Measurements from ENCODE around the gene COL15A1. TPM values are rescaled to one million over a fixed set of nuclear protein-coding genes. Genes with fewer than 3 reads are reported as not detected.
A peak's percentile ranks its signal among the peaks of the same experiment; 100 is the strongest.

COL15A1 gene
- total RNA-seq, 4 donors from 2014 or later = 4.0 to 7.8 (median 6.8) TPM

DNA sequence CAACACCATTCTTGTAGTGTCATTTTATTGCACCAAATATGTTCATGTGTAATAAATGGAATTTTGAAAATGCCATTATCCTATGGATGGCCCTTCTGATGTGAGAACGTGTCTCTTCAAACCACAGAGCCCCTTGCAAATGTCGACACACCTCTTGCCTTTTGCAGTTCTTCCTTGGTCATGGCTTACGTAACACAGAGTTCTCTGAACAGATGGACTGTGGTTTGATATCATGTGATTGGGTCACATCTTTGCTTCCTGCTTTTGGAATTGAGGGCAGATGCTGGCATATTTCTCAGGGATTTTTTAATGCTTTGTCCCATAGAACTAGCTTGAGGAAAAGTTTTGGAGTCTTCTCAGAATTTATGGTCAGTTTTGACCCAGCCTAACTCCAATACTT lies 165.8 kb downstream of the COL15A1 start:
- H3K36me3 ChIP-seq = no peaks in the 10 kb centered on the region
- no peak overlapping the region for H3K4me3 ChIP-seq
- no peaks in the 10 kb centered on the region for H3K27me3 ChIP-seq
- peak overlapping the region in 3 of 4 donors; percentile 20 to 45 (median 31) for H3K27ac ChIP-seq
- in situ Hi-C loops (cut with MboI; ENCODE audit: low sequenced_read_pairs in 4 of 4) (no loop called here), intact Hi-C loops (cut with DNase I; ENCODE audit: low total_unique reads) (loop anchor here (5.0 to 10.0 kb wide), 4 partner anchors 113 to 705 kb away; partner anchors contain the start of genes ALG2, ANKS6 and SEC61B)
- peaks cover 57 to 78% of the 10 kb centered on the region in 2 donors for H3K4me1 ChIP-seq
- no peak for TF ChIP-seq POLR2A (IDR thresholded peaks at IDR 0.05)
- TF ChIP-seq, protein P1, sequence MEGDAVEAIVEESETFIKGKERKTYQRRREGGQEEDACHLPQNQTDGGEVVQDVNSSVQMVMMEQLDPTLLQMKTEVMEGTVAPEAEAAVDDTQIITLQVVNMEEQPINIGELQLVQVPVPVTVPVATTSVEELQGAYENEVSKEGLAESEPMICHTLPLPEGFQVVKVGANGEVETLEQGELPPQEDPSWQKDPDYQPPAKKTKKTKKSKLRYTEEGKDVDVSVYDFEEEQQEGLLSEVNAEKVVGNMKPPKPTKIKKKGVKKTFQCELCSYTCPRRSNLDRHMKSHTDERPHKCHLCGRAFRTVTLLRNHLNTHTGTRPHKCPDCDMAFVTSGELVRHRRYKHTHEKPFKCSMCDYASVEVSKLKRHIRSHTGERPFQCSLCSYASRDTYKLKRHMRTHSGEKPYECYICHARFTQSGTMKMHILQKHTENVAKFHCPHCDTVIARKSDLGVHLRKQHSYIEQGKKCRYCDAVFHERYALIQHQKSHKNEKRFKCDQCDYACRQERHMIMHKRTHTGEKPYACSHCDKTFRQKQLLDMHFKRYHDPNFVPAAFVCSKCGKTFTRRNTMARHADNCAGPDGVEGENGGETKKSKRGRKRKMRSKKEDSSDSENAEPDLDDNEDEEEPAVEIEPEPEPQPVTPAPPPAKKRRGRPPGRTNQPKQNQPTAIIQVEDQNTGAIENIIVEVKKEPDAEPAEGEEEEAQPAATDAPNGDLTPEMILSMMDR (IDR thresholded peaks at IDR 0.05 in 4 of 5, conservative IDR thresholded peaks at IDR 0.05 in 1 of 5) = no peak
- no peak for ATAC-seq
- no peaks in the 10 kb centered on the region for H3K9me3 ChIP-seq
- no peak for DNase-seq

DNA sequence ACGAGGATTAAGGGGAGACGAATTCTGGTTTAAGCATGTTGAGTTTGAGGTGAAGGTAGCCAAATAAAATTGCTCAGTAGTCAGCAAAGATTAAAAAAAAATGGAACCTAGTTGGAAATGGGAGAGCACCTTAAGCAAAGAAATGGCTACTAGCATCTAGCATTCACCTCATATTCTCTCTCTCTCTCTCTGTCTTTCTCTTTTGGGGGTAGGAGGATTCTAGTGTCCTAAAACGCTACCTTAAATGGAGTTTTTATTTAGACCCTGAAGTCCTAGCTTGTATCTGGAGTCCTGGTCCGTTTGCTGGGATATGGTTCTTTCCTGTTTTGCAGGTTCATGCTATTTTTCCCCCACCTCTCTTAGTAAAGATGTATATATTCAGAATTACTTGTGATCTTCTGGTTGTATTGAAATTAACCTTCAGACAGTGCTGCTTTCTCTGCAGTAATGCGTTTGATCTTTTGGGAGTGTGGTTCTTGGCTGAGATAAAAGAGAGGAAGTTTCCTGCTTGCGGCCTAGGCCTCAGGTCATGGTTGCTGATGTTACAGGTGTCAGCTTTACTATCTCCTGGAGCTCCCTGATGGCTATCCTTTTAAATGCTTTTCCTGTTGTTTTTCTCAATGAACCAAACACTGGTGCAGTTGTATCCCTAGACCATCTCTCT lies 169.2 kb downstream of the COL15A1 start:
- TF ChIP-seq, protein P1 (IDR thresholded peaks at IDR 0.05 in 4 of 5, conservative IDR thresholded peaks at IDR 0.05 in 1 of 5) = no peak
- no peak for TF ChIP-seq POLR2A (IDR thresholded peaks at IDR 0.05)
- H3K9me3 ChIP-seq = no peaks in the 10 kb centered on the region
- peak overlapping the region in 3 of 4 donors; percentile 0 to 65 (median 55) for H3K27ac ChIP-seq
- no peaks in the 10 kb centered on the region for H3K36me3 ChIP-seq
- no peak for ATAC-seq
- peaks cover 70 to 79% of the 10 kb centered on the region in 2 donors for H3K4me1 ChIP-seq
- in situ Hi-C loops (cut with MboI; ENCODE audit: low sequenced_read_pairs in 4 of 4) (no loop called here), intact Hi-C loops (cut with DNase I; ENCODE audit: low total_unique reads) (no loop called here)
- H3K27me3 ChIP-seq = no peaks in the 10 kb centered on the region
- no peak overlapping the region for H3K4me3 ChIP-seq
- DNase-seq = no peak

DNA sequence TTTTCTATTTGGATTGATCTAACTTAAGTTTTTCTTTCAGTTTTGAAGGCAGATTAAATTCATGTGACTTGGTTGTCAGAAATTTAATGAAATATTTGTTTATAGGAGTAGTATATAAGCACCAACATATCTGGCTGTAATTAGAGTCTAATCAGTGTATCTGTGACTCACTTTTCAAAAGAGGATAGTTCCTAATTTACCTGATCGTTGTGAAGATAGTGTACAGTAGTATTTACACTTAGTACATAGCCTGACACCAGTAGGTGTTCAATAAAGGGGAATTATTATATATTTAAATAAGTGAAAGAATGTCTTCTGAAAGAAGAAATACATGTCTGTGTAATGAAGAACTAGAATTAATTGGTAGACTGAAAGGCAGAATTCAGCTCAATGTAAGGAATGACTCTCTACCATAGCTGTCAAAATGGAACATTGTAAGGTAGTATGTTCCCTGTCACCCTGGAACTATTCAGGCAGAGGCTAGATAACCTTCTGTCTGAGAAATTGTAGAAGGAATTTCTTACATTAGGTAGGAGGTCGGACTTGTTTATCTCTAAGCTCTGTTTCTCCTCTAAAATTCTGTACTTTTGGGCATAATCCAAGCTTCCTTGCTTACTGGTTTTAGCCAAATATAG lies 169.8 kb downstream of the COL15A1 start:
- TF ChIP-seq, protein P1 (IDR thresholded peaks at IDR 0.05 in 4 of 5, conservative IDR thresholded peaks at IDR 0.05 in 1 of 5) = no peak
- no peak for TF ChIP-seq POLR2A (IDR thresholded peaks at IDR 0.05)
- Histone ChIP-seq H3K27me3 (no peaks in the 10 kb centered on the region), H3K9me3 (no peaks in the 10 kb centered on the region), H3K4me1 (peaks cover 65 to 72% of the 10 kb centered on the region in 2 donors), H3K27ac (peak overlapping the region; percentile 45 to 65 (median 59)), H3K4me3 (no peak overlapping the region), H3K36me3 (no peaks in the 10 kb centered on the region)
- DNase-seq (no peak), ATAC-seq (no peak)
- intact Hi-C loops (cut with DNase I; ENCODE audit: low total_unique reads) (no loop called here), in situ Hi-C loops (cut with MboI; ENCODE audit: low sequenced_read_pairs in 4 of 4) (no loop called here)

DNA sequence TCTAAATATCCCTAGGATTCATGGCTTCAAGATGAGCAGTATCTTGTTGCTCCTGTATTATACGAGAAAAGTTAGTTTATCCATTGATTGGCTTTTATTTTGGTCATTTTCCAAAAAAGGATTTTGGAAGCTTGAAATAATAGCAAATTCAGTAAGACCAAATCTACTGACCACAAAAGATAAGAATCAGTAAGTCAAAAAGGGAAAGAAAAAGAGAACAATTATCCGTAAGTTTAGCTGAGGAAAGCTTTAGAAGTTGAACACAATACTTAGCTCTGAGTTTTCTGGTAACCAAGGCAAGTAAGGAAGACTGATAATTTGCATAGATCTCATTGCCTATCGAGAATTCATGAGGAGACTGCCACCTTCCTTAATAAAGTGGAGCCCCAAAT lies 170.3 kb downstream of the COL15A1 start:
- peaks cover 65 to 69% of the 10 kb centered on the region in 2 donors for H3K4me1 ChIP-seq
- H3K4me3 ChIP-seq = no peak overlapping the region
- intact Hi-C loops (cut with DNase I; ENCODE audit: low total_unique reads) (no loop called here), in situ Hi-C loops (cut with MboI; ENCODE audit: low sequenced_read_pairs in 4 of 4) (no loop called here)
- no peaks in the 10 kb centered on the region for H3K9me3 ChIP-seq
- no peak for ATAC-seq
- no peaks in the 10 kb centered on the region for H3K27me3 ChIP-seq
- no peak for DNase-seq
- H3K36me3 ChIP-seq = no peaks in the 10 kb centered on the region
- TF ChIP-seq, protein P1 (IDR thresholded peaks at IDR 0.05 in 4 of 5, conservative IDR thresholded peaks at IDR 0.05 in 1 of 5) = no peak
- no peak for TF ChIP-seq POLR2A (IDR thresholded peaks at IDR 0.05)
- peak overlapping the region; percentile 45 to 65 (median 59) for H3K27ac ChIP-seq

Data from gastrocnemius medialis (tissue), 4 donors.